Keratinocyte (primary cell): ENCODE data around the gene FHIT.

Source experiments
- EZH2 ChIP-seq: IDR thresholded peaks from one replicate; pipeline ENCODE4 v1.6.1; 2012; ENCODE audit warnings: inconsistent platforms, mild to moderate bottlenecking, low read length, moderate library complexity
- TF ChIP-seq, protein P1 (sequence below), 3 experiments: IDR thresholded peaks in 1 of 3; conservative IDR thresholded peaks in 1 of 3; optimal IDR thresholded peaks in 1 of 3; 2 replicates in 2 of 3; 3 replicates in 1 of 3; pipeline versions ENCODE3 to v1.5.1; 2011; ENCODE audit warnings: low read length in 3 of 3, mild to moderate bottlenecking in 3 of 3, moderate library complexity in 2 of 3, control low read depth in 1 of 3, inconsistent platforms in 1 of 3; ENCODE audit not compliant: insufficient read depth in 2 of 3; ENCODE audit errors: extremely low read depth in 1 of 3

DNA sequence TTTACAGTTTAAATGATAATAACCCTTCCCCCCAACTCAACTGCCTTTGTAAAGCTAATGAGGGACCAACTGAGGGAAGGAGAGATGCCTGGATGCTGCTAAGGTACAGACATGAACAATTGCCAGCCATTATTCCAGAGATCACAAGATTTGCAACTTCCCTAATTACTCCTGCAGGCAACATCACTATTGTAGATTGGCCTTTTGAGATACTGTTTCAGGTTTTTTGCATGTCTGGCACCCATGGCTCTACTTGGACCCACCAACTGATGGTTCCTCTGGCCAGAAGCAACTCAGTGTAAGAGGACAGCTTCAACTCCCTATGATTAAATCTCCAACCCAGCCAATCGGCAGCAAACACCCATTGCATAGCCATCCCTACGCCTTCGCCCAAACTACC, 478.7 kb downstream of the FHIT start:
- TF ChIP-seq, protein P1, sequence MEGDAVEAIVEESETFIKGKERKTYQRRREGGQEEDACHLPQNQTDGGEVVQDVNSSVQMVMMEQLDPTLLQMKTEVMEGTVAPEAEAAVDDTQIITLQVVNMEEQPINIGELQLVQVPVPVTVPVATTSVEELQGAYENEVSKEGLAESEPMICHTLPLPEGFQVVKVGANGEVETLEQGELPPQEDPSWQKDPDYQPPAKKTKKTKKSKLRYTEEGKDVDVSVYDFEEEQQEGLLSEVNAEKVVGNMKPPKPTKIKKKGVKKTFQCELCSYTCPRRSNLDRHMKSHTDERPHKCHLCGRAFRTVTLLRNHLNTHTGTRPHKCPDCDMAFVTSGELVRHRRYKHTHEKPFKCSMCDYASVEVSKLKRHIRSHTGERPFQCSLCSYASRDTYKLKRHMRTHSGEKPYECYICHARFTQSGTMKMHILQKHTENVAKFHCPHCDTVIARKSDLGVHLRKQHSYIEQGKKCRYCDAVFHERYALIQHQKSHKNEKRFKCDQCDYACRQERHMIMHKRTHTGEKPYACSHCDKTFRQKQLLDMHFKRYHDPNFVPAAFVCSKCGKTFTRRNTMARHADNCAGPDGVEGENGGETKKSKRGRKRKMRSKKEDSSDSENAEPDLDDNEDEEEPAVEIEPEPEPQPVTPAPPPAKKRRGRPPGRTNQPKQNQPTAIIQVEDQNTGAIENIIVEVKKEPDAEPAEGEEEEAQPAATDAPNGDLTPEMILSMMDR (optimal IDR thresholded peaks at IDR 0.05 in 1 of 3, IDR thresholded peaks at IDR 0.05 in 1 of 3, conservative IDR thresholded peaks at IDR 0.05 in 1 of 3; ENCODE audit: extremely low read depth in 1 of 3, insufficient read depth in 2 of 3, low read length in 3 of 3), result no peak
- TF ChIP-seq EZH2, result no peak
